ENCODE results near the gene SND1. TPM values are rescaled to one million over a fixed set of nuclear protein-coding genes. Genes with fewer than 3 reads are reported as not detected.

Gene SND1
- total and polyA plus RNA-seq, 12 donors = 58.9 to 266 (median 132) TPM

DNA sequence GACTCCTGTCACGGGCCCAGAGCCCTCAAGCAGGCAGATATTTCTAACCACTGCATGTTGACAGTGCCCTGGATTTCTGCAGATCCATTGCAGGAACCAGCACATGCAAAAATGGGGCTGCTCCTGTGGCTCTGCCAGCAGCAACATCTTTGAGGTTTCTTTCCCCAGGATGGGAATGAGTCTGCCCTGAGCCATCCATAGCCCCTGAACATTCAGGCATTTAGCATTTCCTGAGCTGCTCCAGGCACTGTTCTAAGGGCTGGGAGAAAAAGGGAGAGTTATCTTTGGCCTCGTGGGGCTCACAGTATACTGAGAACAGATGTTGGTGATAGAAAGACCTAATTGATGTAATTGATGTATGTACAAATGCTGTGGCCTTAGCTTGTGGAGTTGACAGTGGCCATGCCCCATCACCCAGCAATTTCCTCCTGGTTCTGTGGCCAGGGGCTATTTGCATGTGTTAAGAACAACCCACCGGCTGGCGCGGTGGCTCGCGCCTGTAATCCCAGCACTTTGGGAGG is 445.3 kb downstream of the SND1 start:
- Histone ChIP-seq H3K4me1 (replicated peaks in 1 of 2) (no peaks in the 10 kb centered on the region), H3K36me3 (replicated peaks in 1 of 2) (peaks cover 0 to 8% of the 10 kb centered on the region in 2 donors), H3K27me3 (no peaks in the 10 kb centered on the region), H3K9me3 (replicated peaks in 1 of 3) (no peaks in the 10 kb centered on the region), H3K27ac (no peak overlapping the region), H3K4me3 (no peak overlapping the region)
- DNase-seq = no peak
- intact Hi-C loops (cut with DNase I) = no loop called here
- WGBS, 4 donors = 85 to 94% (median 93%) methylated on average over 6 to 7 of the region's 7 CpGs
- TF ChIP-seq, protein P1, sequence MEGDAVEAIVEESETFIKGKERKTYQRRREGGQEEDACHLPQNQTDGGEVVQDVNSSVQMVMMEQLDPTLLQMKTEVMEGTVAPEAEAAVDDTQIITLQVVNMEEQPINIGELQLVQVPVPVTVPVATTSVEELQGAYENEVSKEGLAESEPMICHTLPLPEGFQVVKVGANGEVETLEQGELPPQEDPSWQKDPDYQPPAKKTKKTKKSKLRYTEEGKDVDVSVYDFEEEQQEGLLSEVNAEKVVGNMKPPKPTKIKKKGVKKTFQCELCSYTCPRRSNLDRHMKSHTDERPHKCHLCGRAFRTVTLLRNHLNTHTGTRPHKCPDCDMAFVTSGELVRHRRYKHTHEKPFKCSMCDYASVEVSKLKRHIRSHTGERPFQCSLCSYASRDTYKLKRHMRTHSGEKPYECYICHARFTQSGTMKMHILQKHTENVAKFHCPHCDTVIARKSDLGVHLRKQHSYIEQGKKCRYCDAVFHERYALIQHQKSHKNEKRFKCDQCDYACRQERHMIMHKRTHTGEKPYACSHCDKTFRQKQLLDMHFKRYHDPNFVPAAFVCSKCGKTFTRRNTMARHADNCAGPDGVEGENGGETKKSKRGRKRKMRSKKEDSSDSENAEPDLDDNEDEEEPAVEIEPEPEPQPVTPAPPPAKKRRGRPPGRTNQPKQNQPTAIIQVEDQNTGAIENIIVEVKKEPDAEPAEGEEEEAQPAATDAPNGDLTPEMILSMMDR (IDR thresholded peaks at IDR 0.05) = no peak
- no peak for TF ChIP-seq POLR2A (IDR thresholded peaks at IDR 0.05)

DNA sequence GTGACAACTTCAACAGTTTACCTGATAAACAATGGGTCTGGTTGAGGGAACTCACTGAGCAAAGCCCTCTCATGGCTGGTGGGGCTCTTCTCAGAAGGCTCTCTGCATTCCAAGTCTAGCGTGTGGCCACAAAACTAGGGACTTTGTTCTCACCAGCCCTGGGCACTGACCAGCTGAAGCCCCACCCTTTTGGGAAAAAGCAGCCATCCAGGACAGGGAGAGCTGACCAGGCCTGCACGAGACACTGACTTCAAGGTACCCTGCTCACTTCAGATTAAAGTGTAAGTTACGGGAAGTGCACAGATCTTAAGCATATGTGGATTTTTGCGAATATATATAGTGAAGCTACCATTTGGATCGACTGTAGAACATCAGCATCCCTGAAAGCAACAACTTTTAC is 446.6 kb downstream of the SND1 start:
- Histone ChIP-seq H3K27me3 (peaks cover 3% of the 10 kb centered on the region), H3K27ac (no peak overlapping the region), H3K4me1 (replicated peaks in 1 of 2) (peaks cover 0 to 6% of the 10 kb centered on the region in 2 donors), H3K9me3 (replicated peaks in 1 of 3) (no peaks in the 10 kb centered on the region), H3K36me3 (replicated peaks in 1 of 2) (no peaks in the 10 kb centered on the region), H3K4me3 (no peak overlapping the region)
- no peak for DNase-seq
- TF ChIP-seq POLR2A (IDR thresholded peaks at IDR 0.05) = no peak
- TF ChIP-seq, protein P1 (IDR thresholded peaks at IDR 0.05) = no peak
- intact Hi-C loops (cut with DNase I) = no loop called here
- WGBS, 4 donors = 95 to 100% (median 97%) methylated on average over 4 to 5 of the region's 5 CpGs

DNA sequence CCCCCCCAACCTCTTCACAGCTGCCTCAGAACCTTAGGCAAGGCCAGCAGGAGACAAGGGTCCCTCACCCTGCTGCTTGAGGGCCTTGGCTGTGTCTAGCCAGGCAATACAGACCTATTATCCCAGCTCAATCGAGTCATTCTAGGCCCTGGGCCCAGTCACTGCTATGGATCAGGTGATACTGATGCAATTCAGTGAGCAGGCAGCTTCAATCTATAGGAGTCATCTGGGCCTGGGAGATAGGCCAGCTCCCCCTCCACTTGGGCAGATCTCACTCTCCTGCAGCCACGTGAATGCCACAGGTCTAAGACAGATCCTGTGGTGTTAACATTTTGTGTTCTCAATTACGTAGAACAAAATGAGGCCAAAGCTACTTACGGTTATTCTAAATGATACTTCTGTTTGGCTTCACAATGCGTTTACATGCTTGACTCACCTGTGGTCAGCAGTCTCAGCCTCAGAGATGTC is 447.2 kb downstream of the SND1 start:
- 91 to 97% (median 95%) methylated on average over 4 to 5 of the region's 5 CpGs for whole genome bisulfite sequencing, 4 donors
- peaks cover 0 to 12% of the 10 kb centered on the region in 2 donors for H3K4me1 ChIP-seq (replicated peaks in 1 of 2)
- H3K27ac ChIP-seq = no peak overlapping the region
- no peaks in the 10 kb centered on the region for H3K9me3 ChIP-seq (replicated peaks in 1 of 3)
- intact Hi-C loops (cut with DNase I) = no loop called here
- DNase-seq = no peak
- H3K36me3 ChIP-seq (replicated peaks in 1 of 2) = no peaks in the 10 kb centered on the region
- H3K27me3 ChIP-seq = peaks cover 3% of the 10 kb centered on the region
- H3K4me3 ChIP-seq = no peak overlapping the region
- TF ChIP-seq, protein P1 (IDR thresholded peaks at IDR 0.05) = no peak
- TF ChIP-seq POLR2A (IDR thresholded peaks at IDR 0.05) = no peak

DNA sequence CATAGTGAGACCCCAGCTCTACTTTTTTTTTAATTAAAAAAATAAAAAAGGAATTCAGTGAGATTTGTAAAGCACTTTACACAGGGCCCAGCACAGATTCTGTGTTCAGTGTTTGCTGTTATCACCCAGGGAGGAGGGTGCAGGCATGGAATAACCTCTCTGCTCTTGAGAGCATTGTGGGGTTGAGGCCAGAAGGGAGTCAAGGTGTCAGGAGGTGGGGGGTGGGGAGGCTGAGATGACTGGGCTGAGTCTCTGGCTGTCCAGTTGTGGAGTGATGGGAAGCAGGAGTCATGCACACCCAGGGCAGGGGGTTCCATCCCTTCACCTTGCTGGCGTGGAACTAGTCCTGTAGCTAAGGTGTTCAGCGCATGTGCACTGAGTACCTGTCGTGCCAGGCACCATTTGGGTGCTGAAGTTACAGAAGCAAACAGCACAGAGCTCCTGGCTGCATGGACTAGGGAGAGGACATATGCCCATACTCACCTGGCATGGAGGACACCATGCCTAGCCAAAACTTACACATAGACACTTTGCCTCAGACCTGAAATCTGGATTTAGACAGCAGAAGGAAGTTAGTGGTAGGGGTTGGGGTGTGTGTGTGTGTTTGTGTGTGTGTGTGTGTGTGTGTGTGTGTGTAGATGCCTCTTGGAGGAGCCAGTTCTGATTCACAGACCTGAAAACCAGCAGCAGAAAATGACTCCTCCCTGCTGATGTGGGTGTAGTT is 448.4 kb downstream of the SND1 start:
- Histone ChIP-seq H3K9me3 (replicated peaks in 1 of 3) (no peaks in the 10 kb centered on the region), H3K4me3 (no peak overlapping the region), H3K27ac (no peak overlapping the region), H3K36me3 (replicated peaks in 1 of 2) (no peaks in the 10 kb centered on the region), H3K27me3 (peaks cover 3% of the 10 kb centered on the region), H3K4me1 (replicated peaks in 1 of 2) (peaks cover 0 to 13% of the 10 kb centered on the region in 2 donors)
- intact Hi-C loops (cut with DNase I) = no loop called here
- TF ChIP-seq, protein P1 (IDR thresholded peaks at IDR 0.05) = no peak
- no peak for TF ChIP-seq POLR2A (IDR thresholded peaks at IDR 0.05)
- WGBS, 4 donors = 90 to 94% (median 92%) methylated on average over 2 to 3 of the region's 3 CpGs; no CpG with 5 or more reads in 1 of the 4 donors
- no peak for DNase-seq
